HG03457 (cell line): ENCODE data around the gene SREBF1.

Experiments used
- ATAC-seq: cut with Tn5 transposase; IDR thresholded peaks from one replicate; pipeline ENCODE4 v1.9.1; 2021; ENCODE audit warnings: moderate number of reproducible peaks; ENCODE audit not compliant: unreplicated experiment

Gene SREBF1

DNA sequence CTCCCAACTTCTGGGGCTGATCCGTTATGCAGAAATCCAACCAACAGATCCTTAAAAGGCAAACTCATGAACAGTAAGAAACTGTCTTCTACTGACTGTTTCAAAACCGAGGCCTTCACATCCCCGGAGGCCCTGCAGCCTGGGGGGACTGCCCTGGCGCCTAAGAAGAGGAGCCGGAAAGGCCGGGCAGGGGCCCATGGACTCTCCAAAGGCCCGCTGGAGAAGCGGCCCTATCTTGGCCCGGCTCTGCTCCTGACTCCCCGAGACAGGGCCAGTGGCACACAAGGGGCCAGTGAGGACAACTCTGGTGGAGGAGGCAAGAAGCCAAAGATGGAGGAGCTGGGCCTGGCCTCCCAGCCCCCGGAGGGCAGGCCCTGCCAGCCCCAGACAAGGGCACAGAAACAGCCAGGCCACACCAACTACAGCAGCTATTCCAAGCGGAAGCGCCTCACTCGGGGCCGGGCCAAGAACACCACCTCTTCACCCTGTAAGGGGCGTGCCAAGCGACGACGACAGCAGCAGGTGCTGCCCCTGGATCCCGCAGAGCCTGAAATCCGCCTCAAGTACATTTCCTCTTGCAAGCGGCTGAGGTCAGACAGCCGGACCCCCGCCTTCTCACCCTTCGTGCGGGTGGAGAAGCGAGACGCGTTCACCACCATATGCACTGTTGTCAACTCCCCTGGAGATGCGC is 39.5 kb downstream of the SREBF1 start:
- no peak for ATAC-seq

DNA sequence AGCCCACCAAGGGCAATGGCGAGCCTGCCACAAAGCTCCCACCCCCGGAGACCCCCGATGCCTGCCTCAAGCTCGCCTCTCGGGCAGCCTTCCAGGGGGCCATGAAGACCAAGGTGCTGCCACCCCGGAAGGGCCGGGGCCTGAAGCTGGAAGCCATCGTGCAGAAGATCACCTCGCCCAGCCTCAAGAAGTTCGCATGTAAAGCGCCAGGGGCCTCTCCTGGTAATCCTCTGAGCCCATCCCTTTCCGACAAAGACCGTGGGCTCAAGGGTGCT is 40.1 kb downstream of the SREBF1 start:
- ATAC-seq = no peak

- ATAC-seq = no peak
Measured at GRCh38 chr17:17795946-17796786, 40.6 kb downstream of the SREBF1 start.

GRCh38 chr17:17795296-17795695 is 41.5 kb downstream of the SREBF1 start:
- ATAC-seq = no peak

GRCh38 chr17:17794382-17794781 is 42.4 kb downstream of the SREBF1 start:
- ATAC-seq = no peak

GRCh38 chr17:17793378-17794214 is 43.2 kb downstream of the SREBF1 start:
- ATAC-seq = no peak

DNA sequence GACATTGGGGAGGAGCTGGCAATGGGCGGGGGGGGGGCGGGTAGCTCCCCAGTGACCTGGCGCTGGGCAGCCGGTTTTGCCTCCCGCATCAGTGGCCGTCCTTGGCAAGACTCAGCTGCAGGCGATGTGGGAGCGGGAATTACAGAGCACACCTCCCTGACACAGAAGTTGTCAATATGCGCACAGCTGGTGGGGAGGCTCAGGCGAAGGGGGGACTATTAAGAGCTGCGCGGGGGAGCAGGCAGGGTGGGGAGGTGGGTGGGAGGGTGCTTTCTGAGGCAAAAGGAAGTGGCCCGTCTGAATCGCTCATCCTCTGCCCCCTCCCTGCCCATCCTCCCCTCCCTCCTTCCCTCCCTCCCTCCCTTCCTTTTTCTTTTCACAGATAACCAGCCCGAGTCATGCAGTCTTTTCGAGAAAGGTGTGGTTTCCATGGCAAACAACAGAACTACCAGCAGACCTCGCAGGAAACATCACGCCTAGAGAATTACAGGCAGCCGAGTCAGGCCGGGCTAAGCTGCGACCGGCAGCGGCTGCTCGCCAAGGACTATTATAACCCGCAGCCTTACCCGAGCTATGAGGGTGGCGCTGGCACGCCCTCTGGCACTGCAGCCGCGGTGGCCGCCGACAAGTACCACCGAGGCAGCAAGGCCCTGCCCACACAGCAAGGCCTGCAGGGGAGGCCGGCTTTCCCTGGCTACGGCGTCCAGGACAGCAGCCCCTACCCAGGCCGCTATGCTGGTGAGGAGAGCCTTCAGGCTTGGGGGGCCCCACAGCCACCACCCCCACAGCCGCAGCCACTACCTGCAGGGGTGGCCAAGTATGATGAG is 44.0 kb downstream of the SREBF1 start:
- no peak for ATAC-seq

GRCh38 chr17:17792037-17792550 is 44.7 kb downstream of the SREBF1 start:
- no peak for ATAC-seq

- no peak for ATAC-seq
Measured at GRCh38 chr17:17790637-17791464, 45.9 kb downstream of the SREBF1 start.

GRCh38 chr17:17789828-17790636 is 46.8 kb downstream of the SREBF1 start:
- no peak for ATAC-seq

DNA sequence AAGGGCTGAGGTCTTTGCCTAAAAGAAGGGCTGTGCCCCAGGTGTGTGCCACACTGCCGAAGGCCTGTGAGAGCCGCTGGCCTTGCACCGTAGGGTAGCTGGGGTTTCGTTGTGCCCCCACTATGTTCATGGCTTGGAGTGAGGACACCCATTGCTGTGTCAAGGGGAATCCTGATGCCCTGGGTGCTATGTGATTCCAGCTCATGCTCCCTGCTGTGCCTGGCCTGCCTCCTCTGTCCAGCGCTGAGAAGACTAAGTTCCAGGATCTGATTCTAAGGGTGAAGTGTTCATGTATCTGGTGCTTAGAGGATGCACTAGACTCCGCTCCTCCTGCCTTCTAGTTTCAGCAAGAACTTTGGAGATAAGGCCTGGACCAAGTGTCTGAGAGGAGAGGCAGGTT is 47.4 kb downstream of the SREBF1 start:
- ATAC-seq = no peak

- no peak for ATAC-seq
Measured at GRCh38 chr17:17788967-17789366, 47.8 kb downstream of the SREBF1 start.

DNA sequence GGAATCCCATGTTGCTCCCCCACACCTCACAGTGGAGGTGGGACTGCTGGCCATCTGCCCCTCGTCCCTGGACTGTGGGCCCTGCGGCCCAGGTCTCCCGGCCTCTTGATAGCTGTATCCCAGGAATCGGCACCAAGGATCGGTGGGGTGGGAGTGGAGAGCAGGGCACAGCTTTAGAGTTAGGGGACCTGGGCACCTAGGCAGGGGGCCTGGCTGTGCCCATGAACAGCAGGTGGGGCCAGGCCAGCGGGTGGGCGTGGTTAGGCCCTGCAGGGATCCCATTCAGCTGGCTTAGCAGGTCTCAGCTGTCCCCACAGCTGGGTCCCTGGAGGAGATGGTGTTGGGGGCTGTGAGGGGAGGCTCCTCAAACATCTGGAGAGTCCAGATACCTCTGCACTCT is 49.2 kb downstream of the SREBF1 start:
- no peak for ATAC-seq

GRCh38 chr17:17786998-17787397 is 49.8 kb downstream of the SREBF1 start:
- ATAC-seq = no peak

- ATAC-seq = no peak
Measured at GRCh38 chr17:17785407-17785806, 51.4 kb downstream of the SREBF1 start.

GRCh38 chr17:17784657-17785267 is 52.0 kb downstream of the SREBF1 start:
- ATAC-seq = no peak

DNA sequence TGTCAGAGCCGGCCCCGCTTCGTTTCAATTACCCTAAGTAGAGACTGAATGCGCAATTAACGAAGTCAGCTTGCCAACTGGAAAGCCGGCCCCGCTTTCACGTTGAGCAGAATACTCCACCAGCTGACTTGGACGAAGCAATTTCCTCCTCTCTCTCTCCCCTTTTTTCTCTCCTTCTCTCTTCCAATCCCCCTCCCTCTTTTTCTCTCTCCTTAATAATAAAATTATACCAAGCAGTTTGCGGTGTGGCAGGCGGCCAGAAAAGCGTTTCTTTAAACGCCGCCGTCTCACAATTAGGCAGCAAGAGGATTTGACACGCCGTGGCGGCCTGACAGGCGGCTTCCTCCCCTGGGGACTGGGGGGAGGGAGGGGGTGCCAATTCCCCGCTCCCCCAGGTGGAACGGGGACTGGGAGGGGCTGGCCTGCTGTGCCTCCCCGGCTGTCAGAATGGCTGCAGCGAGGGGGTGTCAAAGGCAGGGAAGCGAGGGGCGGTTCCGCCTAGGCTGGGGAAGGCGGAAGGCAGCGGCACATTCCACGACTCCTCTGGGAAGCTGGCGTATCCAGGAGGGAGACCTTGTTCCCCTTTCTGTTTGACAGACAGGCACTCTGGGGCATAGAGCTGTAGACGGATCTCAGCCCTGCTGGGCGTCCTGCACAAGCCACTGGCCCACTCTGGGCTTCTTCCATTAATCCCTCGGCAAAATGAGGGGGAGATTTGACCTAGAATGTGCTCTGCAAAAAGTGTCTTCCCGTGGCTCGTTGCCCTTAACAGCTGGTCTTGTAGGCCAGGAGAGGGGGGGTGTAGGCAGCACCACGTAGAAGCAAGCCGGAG is 52.7 kb downstream of the SREBF1 start:
- no peak for ATAC-seq
